GM12878 (cell line): ENCODE data around the gene TBX5.

ENCODE experiments used
- CTCF ChIP-seq, 3 experiments: IDR thresholded peaks in 2 of 3; conservative IDR thresholded peaks in 1 of 3; 2 replicates each; pipeline ENCODE4 v1.5.1; 2011; ENCODE audit warnings: low read depth in 3 of 3, low read length in 3 of 3, mild to moderate bottlenecking in 3 of 3, control low read depth in 2 of 3, moderate library complexity in 2 of 3, inconsistent platforms in 1 of 3, mixed read lengths in 1 of 3; ENCODE audit not compliant: control insufficient read depth in 2 of 3, insufficient read depth in 1 of 3; ENCODE audit errors: extremely low read depth in 1 of 3
- MEF2B ChIP-seq: fragments of 450-650 bp; IDR thresholded peaks from 2 replicates; pipeline ENCODE4 v1.6.1; 2018; ENCODE audit warnings: mild to moderate bottlenecking, moderate library complexity; ENCODE audit not compliant: partially characterized antibody, poor library complexity, severe bottlenecking
- NFIC ChIP-seq: IDR thresholded peaks from 2 replicates; pipeline ENCODE4 v1.6.1; 2012; ENCODE audit warnings: low read depth, mild to moderate bottlenecking, inconsistent platforms, low read length, moderate library complexity
- PRDM15 ChIP-seq: fragments of 450-650 bp; formaldehyde crosslinking; IDR thresholded peaks from 2 replicates; pipeline ENCODE4 v1.4.0; 2020; ENCODE audit warnings: mild to moderate bottlenecking, moderate library complexity

- TF ChIP-seq CTCF (IDR thresholded peaks at IDR 0.05 in 2 of 3, conservative IDR thresholded peaks at IDR 0.05 in 1 of 3; ENCODE audit: control insufficient read depth in 2 of 3, extremely low read depth in 1 of 3, insufficient read depth in 1 of 3, low read depth in 3 of 3, low read length in 3 of 3) = no peak
- no peak for TF ChIP-seq MEF2B
- TF ChIP-seq NFIC = no peak
- no peak for TF ChIP-seq PRDM15 (CRISPR knock-in tag)
Observed at GRCh38 chr12:114314974-114315720, 90.8 kb downstream of the TBX5 start.
